GM06990 (cell line): Measurements from ENCODE around the gene PTPRA.

Experiments
- DNase-seq: peaks from one replicate; pipeline ENCODE4 v3.0.0-alpha.2; 2011; ENCODE audit not compliant: insufficient read length; ENCODE audit errors: extremely low read depth
- H3K27me3 ChIP-seq: replicated peaks from 2 replicates; pipeline ENCODE4 v1.6.0; 2011; ENCODE audit warnings: low read length; ENCODE audit not compliant: control insufficient read depth, insufficient read depth
- H3K36me3 ChIP-seq: 2 replicates; pipeline ENCODE4 v1.5.1; 2011; ENCODE audit warnings: low read length; ENCODE audit not compliant: control insufficient read depth, insufficient read depth
- H3K4me3 ChIP-seq: replicated peaks from 2 replicates; pipeline ENCODE4 v1.5.1; 2011; ENCODE audit warnings: low read depth, mild to moderate bottlenecking, control low read depth, low read length
- CTCF ChIP-seq: IDR thresholded peaks from 2 replicates; pipeline ENCODE4 v1.5.1; 2011; ENCODE audit warnings: low read length, control low read depth, mild to moderate bottlenecking, inconsistent platforms; ENCODE audit not compliant: insufficient read depth, poor library complexity, severe bottlenecking

Gene PTPRA

DNA sequence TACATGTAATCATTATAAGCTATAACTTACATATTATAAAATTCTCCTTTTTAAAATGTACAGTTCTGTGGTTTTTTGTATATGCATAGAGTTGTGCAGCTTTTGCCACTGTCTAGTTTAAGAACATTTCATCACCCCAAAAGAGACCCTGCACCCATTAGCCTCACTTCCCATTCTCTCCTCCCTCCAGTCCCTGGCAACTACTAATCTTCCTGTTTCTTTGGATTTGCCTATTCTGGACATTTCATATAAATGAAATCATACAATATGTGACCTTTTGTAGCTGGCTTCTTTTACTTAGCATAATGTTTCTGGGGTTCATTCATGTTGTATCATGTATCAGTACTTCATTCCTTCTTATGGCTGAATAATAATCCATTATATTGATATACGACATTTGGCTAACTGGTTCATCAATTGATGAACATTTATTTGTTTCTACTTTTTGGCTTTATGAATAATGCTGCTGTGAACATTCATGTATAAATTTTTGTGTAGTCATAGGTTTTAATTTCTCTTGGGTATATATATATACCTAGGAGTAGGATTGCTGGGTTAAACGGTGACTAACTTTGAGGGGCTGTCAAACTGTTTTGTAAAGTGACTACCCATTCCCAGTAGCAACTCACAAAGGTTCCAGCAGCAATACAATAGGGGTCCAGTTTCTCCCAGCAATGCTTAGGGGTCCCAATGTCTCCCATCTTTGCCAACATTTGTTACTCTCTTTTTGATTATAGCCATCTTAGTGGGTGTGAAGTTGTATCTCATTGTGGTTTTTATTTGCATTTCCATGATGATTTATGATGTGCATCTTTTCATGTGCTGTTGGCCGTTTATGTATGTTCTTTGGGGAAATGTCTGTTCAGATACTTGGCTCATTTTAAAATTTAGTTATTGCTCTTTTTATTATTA, 10.7 kb downstream of the PTPRA start:
- no peak for DNase-seq
- H3K36me3 ChIP-seq, result no peaks in the 10 kb centered on the region
- TF ChIP-seq CTCF, result no peak
- H3K27me3 ChIP-seq, result no peaks in the 10 kb centered on the region
- no peak overlapping the region for H3K4me3 ChIP-seq

GRCh38 chr20:2887715-2888114, 14.4 kb downstream of the PTPRA start:
- no peak for TF ChIP-seq CTCF
- no peak overlapping the region for H3K4me3 ChIP-seq
- no peak for DNase-seq
- no peaks in the 10 kb centered on the region for H3K36me3 ChIP-seq
- H3K27me3 ChIP-seq, result no peaks in the 10 kb centered on the region

DNA sequence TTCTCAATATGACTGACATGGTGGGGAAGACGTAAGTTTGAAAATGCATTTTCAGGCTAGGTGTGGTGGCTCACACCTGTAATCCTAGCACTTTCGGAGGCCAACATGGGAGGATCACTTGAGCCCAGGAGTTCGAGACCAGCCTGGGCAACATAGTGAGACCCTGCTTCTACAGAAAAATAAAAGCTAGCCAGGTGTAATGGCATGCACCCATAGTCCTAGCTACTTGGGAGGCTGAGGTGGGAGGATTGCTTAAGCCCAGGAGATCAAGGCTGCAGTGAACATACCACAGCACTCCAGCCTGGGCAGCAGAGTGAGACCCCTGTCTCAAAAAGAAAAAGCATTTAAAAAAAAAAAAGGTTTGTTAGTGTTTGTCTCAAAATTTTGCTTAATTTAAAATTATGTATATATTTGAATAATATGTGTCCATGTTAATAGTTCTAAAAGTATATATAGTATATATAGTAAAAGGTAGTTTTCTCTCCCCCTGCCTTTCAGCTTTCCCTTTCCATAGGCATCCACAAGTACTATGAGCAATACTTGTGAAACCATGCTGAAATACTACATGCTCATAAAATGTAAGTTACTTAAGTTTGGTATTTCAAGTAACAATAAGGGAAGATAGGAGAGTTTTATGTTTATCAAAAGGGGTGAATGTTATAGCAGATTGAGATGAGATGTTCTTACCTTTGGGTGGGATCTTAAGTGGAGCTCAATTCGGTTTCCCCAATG, 15.1 kb downstream of the PTPRA start:
- DNase-seq, result no peak
- Histone ChIP-seq H3K4me3 (no peak overlapping the region), H3K36me3 (no peaks in the 10 kb centered on the region), H3K27me3 (no peaks in the 10 kb centered on the region)
- TF ChIP-seq CTCF, result no peak

DNA sequence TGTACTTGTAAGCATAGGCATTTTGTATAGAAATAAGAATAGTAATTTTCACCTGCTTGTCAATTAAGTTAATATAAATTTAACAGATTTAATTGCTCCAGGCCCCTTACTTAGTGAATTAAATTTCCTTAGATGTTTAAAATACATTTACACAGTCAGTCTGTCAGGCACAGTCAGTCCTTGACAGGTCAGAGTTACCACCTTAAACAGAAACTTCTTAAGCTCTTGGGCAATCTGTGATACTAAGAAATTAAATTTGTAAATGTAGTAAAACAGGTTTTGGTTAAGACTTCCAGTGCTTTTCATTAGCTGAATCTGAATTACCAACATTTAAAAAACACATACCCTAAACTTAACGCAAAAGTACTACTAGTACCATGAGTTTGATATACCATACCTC, 15.9 kb downstream of the PTPRA start:
- Histone ChIP-seq H3K4me3 (no peak overlapping the region), H3K27me3 (no peaks in the 10 kb centered on the region), H3K36me3 (no peaks in the 10 kb centered on the region)
- no peak for TF ChIP-seq CTCF
- DNase-seq, result no peak

DNA sequence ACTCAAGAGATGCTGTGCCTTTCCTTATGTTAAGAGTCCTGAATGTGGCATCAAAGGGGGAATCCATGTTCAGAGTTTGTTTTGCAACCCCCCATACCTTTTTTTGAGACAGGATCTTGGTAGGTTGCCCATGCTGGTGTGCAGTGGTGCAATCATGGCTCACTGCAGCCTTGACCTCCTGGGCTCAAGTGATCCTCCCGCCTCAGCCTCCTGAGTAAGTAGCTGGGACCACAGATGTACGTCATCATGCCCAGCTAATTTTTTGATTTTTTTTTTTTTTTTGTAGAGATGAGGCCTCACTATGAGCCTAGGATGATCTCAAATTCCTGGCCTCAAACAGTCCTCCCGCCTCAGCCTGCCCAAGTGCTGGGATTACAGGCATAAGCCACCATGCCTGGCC, 16.5 kb downstream of the PTPRA start:
- no peak for DNase-seq

More for the DNA sequence above, 16.5 kb downstream of the PTPRA start:
- TF ChIP-seq CTCF, result no peak
- no peaks in the 10 kb centered on the region for H3K27me3 ChIP-seq
- no peak overlapping the region for H3K4me3 ChIP-seq
- no peaks in the 10 kb centered on the region for H3K36me3 ChIP-seq
